Measurements from ENCODE around the gene CLCN7. TPM values are rescaled to one million over a fixed set of nuclear protein-coding genes. Genes with fewer than 3 reads are reported as not detected.

CLCN7 gene
- total RNA-seq, 1 experiment from 2014 or later: 70.0 TPM

- Histone ChIP-seq H2BK15ac (ENCODE audit: low read depth, low read length) (no peak overlapping the region), H2AK5ac (ENCODE audit: insufficient read length, low read length) (no peak overlapping the region), H3K27ac (ENCODE audit: insufficient read length, low read depth, low read length) (no peak overlapping the region), H3K79me2 (ENCODE audit: insufficient read depth, low read length) (0 out of 2 replicates have a peak, but pooled peaks cover 2% of the 10 kb centered on the region), H4K91ac (ENCODE audit: insufficient read length, low read depth, low read length) (no peak overlapping the region), H3K4me1 (ENCODE audit: insufficient read depth, low read length) (no peaks in the 10 kb centered on the region), H2BK20ac (ENCODE audit: low read depth, low read length, poor library complexity, severe bottlenecking) (no peak overlapping the region), H3K4me2 (ENCODE audit: insufficient read depth, insufficient read length, low read length) (peak overlapping the region; percentile 17), H3K4ac (ENCODE audit: low read depth, low read length) (no peak overlapping the region), H3K9ac (ENCODE audit: extremely low read depth, insufficient read length, low read length) (no peak overlapping the region), H3K23me2 (ENCODE audit: insufficient read length, low read depth, low read length, poor library complexity, severe bottlenecking) (peaks cover 2% of the 10 kb centered on the region), H3K9me3 (ENCODE audit: control insufficient read depth, low read depth, low read length) (no peaks in the 10 kb centered on the region), H3K56ac (ENCODE audit: insufficient read length, low read depth, low read length) (no peak overlapping the region), H3T11ph (ENCODE audit: low read length) (no peak overlapping the region), H3K27me3 (ENCODE audit: insufficient read depth, low read length) (no peaks in the 10 kb centered on the region), H3K79me1 (ENCODE audit: insufficient read depth, low read depth, low read length, poor library complexity, severe bottlenecking) (no peaks in the 10 kb centered on the region), H3K18ac (ENCODE audit: insufficient read length, low read depth, low read length) (peak overlapping the region; percentile 73), H2BK120ac (ENCODE audit: low read depth, low read length, poor library complexity, severe bottlenecking) (no peak overlapping the region), H2BK12ac (ENCODE audit: insufficient read length, low read depth, low read length) (no peak overlapping the region), H4K8ac (replicated peaks; ENCODE audit: insufficient read length, low read depth, low read length) (no peak overlapping the region), H4K20me1 (ENCODE audit: control insufficient read depth, insufficient read depth, insufficient read length) (no peaks in the 10 kb centered on the region), H2BK5ac (ENCODE audit: insufficient read length, low read length) (no peak overlapping the region), H4K5ac (ENCODE audit: insufficient read length, low read depth, low read length) (no peak overlapping the region), H2AFZ (ENCODE audit: low read length) (no peak overlapping the region), H3K23ac (ENCODE audit: insufficient read length, low read depth, low read length) (no peak overlapping the region), H3K14ac (ENCODE audit: insufficient read depth, low read length) (peak overlapping the region; percentile 26; the same call in 1 of the 2 replicates)
- H3K27me3 Mint-ChIP-seq (ENCODE audit: low read depth): no peaks in the 10 kb centered on the region
- peak; percentile 83 for DNase-seq
- H3K36me3 Mint-ChIP-seq (ENCODE audit: insufficient read depth in 1 of 3, low read depth in 3 of 3): peaks cover 3 to 8% (median 4%) of the 10 kb centered on the region in 3 experiments; a peak in 5 of 7 replicates
- peaks cover 3 to 6% of the 10 kb centered on the region in 2 experiments; a peak in 2 of 4 replicates for H3K4me1 Mint-ChIP-seq
- H3K27ac Mint-ChIP-seq: peak overlapping the region in 1 of 3 experiments; percentile 75; a peak in 1 of 7 replicates
- H3K4me3 Mint-ChIP-seq: peak overlapping the region; percentile 76 to 88
- peak; percentile 84 for TF ChIP-seq CTCF (conservative IDR thresholded peaks at IDR 0.05)
- no peaks in the 10 kb centered on the region for H3K9me3 Mint-ChIP-seq
- WGBS (ENCODE audit: extremely low coverage, insufficient read length, low lambda C conversion rate): no CpG with 5 or more reads among the region's 85 CpGs
Observed at GRCh38 chr16:1413684-1414531, 60.9 kb downstream of the CLCN7 start.
